Activated CD4-positive, alpha-beta T cell treated with anti-CD3 and anti-CD28 coated beads, Interleukin-2, Interleukin-6, amounts not matched to agents 100 ng/mL and 50 ng/mL, durations not matched to agents 16 hours and 8 hours (primary cell): Measurements from ENCODE around the gene AKR1E2.
"Not testable (repeated sequence)": the region's sequence is repeated elsewhere in the genome, so short reads cannot be mapped to it uniquely, and the experiment has no call there.

Experiments
- DNase-seq: peaks from one replicate; pipeline ENCODE4 v3.0.0-alpha.2; 2020

AKR1E2 gene

GRCh38 chr10:4815646-4816180 is 10.3 kb upstream of the AKR1E2 start:
- not testable (repeated sequence) for DNase-seq

DNA sequence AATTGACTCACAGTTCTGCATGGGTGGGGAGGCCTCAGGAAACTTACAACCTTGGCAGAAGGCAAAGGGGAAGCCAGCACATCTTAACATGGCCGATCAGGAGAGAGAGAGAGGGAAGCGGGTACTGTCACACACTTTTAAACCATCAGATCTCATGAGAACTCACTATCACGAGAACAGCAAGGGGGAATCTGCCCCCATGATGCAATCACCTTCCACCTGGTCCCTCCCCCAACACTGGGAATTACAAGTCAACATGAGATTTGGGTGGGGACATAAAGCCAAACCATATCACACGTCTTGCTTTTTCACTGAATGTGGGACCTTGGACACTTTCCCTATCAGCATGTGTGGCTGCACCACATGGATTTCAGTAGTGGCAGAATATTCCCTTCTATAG is 9.0 kb upstream of the AKR1E2 start:
- no peak for DNase-seq

- no peak for DNase-seq
These were observed 6.9 kb upstream of the AKR1E2 start for GRCh38 chr10:4819067-4819466.

DNA sequence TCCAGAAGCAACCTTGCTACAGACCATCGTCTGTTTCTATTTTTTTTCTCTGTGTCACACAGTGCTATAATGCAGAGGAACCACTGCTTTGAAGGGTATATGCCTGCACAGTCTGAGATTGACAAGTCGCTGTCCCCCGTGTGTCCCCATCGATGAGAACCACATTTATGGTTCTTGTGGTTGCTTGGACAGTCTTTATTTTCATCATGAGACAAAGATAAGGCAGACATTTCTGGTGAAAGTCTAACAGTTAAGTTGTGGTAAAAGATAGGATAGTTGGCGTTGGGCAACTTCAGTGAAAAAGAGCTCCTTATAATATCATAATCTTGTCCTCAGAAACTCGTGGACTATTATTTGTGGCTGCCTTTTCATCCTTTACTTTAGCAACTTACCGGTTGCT is 6.3 kb upstream of the AKR1E2 start:
- no peak for DNase-seq

DNA sequence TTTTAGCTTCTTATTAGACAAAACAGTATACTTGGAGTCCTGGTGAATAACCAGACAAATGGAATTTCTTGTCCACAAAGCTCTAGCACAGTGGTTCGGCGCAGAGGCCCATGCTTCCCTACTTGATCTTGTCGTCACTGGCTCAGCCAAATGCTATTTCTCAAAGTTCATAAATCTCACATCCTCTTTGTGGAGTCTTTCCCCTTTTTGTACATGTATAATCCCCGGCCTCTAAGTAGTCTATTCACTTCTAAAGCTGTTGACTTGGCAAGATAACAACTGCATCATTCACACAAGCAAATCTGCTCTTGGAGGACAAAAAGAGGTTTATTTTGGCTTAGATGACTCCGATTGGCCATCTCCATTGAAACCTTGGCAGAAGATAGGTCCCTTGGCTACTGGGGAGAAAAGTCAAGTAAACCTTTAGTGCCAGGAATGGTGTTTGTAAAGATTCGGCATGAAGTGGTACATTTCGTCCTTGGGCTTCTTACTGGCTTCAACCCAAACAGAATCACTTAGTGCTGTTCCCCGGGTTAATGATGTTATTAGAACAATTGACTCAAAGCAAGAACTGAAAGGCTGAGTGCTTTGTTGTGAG is 5.1 kb upstream of the AKR1E2 start:
- no peak for DNase-seq

DNA sequence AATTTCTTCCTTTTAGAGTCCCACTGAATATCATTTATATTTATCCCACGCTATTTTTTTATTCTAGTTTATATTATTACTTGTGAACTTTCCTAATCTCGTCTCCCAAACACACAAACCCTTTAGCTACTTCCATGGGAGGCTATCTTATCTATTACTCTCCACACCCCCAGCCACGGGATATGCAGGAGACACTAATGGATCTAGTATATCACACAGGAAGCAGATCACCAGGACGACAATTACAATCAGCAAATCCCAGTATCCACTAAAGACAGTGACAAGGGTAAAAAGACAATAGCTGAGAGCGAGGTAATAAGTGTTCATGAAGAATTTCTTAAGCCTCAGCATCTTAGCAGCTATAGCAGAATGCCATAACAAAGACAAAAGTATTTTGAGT is 3.8 kb upstream of the AKR1E2 start:
- no peak for DNase-seq

- DNase-seq: no peak
These were observed 1.2 kb upstream of the AKR1E2 start for GRCh38 chr10:4824791-4825310.

DNA sequence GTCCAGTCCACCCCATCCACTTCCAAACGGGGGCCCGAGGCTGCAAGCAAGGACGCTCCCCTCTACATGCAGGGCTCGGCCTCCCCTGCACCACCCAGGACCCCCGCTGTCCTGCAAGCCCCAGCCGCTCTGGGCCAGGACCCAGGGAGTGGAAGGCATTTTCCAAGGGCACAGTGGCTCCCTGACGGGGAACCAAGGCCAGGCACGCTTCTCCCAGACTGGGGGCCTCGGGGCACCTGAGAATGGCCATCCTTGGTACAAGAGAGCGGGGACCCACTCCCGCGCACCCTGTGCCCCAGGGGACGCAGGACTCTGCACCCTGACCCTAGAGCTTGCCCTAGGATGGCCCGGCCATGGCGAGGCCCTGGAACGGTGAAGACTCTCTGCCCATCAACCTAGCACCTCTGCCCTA is 545 bp upstream of the AKR1E2 start:
- no peak for DNase-seq

DNA sequence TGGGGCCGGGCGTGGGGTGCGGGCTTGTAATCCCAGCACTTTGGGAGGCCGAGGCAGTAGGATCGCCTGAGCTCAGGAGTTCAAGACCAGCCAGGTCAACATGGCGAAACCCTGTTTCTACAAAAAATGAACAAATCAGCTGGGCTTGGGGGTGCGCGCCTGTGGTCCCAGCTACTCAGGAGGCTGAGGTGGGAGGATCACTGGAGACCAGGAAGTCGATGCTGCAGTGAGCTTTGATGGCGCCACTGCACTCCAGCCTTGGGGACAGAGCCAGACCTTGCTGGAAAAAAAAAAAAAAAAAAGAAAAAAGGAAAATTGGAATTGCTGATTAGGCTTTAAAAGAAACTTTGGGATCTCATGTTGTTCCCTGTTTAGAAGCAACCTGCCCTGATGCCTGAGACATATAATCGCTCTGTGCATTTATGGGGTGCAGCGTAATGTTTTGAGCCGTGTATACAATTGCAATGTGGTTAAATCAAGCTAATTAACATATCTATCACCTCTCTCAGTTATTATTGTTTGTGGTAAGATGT is 851 bp downstream of the AKR1E2 start:
- DNase-seq: no peak

DNA sequence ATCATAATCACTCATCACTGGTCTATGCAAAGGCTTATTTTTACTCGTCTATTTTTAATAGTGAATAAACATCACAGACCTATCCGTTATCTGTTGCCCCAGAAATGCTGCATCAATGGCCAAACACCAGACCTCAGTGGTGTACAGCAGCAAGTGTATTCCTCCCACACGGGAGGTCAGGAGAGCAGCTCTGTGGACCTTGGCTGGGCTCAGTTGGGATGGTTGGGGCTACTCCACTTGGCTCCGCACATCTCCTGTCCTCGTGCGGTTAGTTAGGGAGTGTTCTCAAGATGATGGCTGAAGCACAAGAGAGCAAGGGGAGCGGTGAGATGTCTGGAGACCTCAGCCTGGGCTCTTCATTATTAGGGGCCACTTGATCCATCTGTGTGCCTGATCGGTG is 2.0 kb downstream of the AKR1E2 start:
- DNase-seq: no peak

- DNase-seq: no peak
These were observed 4.5 kb downstream of the AKR1E2 start for GRCh38 chr10:4830551-4830950.

DNA sequence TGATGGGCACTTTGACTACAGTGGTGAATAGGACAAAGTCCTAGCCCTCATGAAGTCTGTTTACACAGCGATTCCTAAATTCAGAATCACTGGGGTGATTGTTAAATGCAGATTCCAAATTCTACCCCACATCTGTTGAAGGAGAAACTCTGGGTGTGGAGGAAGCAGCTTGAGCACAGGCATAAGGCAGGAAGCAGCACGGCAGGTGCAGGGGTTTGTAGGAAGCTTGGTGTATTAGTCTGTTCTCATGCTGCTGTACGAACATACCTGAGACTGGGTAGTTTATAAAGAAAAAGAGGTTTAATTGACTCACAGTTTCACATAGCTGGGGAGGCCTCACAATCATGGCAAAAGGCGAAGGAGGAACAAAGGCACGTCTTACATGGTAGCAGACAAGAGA is 5.1 kb downstream of the AKR1E2 start:
- DNase-seq: no peak

- no peak for DNase-seq
These were observed 7.3 kb downstream of the AKR1E2 start for GRCh38 chr10:4833286-4833685.

DNA sequence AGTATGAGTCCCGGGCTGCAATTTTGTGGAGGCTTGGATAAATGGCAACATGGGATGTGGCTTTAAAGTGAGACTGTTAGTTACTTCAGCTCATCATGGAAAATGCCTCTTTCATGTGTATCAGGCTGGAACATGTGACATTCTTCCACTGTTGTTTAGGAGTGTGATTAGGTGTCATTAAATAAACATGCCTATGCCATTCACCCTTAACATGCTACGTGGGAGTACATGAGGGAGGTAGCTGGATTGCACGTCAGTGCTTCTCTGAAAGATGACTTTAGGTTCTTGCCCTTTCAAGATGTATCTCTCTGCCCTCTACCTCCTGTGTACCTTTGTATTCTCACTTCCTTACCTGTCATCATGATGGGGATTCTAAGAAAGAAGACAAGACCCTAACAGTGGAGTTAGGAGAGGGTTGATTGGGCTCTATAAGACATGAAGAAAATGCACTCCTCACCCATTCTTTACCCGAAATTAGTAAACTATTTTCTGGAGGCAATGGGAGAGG is 8.9 kb downstream of the AKR1E2 start:
- no peak for DNase-seq

DNA sequence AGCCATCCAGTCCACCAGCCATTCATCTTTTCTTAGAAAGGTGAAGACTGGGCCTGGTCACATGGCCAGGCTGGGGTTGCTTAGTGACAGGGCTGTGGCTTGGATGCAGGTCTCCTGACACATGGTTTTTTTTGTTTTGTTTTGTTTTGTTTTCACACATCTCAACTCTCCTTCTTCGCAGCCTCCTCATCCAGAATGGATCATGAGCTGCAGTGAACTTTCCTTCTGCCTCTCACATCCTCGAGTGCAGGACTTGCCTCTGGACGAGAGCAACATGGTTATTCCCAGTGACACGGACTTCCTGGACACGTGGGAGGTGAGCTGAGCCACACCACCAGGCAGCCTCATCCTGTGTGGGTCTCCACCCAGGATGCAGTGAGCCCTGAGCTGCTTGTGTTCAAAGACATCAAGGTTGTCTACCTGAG is 9.5 kb downstream of the AKR1E2 start:
- no peak for DNase-seq

DNA sequence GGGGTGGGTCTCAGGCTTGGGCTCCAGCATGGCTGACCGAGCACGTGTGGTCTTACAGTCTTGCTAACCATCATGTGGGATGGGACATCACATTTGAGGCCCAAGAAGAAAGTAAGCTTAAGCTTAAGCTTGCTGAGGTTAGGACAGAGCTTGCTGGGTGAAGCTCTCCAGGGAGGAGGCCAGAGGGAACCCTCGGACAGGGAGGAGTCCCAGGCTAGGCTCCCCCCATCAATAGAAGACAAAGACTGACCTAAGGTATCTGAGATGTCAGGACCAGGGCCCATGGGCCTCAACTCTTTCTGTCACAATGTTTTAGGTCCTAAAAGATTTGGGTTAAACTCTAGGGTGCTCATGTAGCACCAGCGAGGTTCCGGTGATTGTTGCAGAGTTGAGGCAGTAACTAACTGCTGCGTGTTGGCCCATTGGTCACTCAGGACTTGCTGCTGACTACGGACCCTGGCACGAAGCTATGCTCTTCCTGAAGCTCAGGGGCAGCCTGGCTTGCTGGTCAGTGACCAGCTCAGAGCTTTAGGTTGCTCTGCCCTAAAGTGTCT is 10.5 kb downstream of the AKR1E2 start:
- DNase-seq: no peak

- DNase-seq: no peak
These were observed 11.5 kb downstream of the AKR1E2 start for GRCh38 chr10:4837551-4837950.

GRCh38 chr10:4838743-4839142 is 12.7 kb downstream of the AKR1E2 start:
- no peak for DNase-seq

- DNase-seq: no peak
These were observed 13.3 kb downstream of the AKR1E2 start for GRCh38 chr10:4839353-4839752.

GRCh38 chr10:4840151-4840550 is 14.1 kb downstream of the AKR1E2 start:
- no peak for DNase-seq

GRCh38 chr10:4843525-4844180 is 17.6 kb downstream of the AKR1E2 start:
- DNase-seq: no peak

- no peak for DNase-seq
These were observed 18.9 kb downstream of the AKR1E2 start for GRCh38 chr10:4844864-4845263.

- DNase-seq: no peak
These were observed 19.8 kb downstream of the AKR1E2 start for GRCh38 chr10:4845766-4846165.

GRCh38 chr10:4846775-4847174 is 20.8 kb downstream of the AKR1E2 start:
- no peak for DNase-seq
